NAMALWA (cell line): ENCODE results near the gene CRYBG1.
"Not testable (repeated sequence)": the region's sequence is repeated elsewhere in the genome, so short reads cannot be mapped to it uniquely, and the experiment has no call there.

Experiments used
- DNase-seq: peaks from one replicate; pipeline ENCODE4 v3.0.0-alpha.2; 2015; ENCODE audit warnings: low spot score

The CRYBG1 gene

GRCh38 chr6:106548926-106549455 is 188.5 kb downstream of the CRYBG1 start:
- not testable (repeated sequence) for DNase-seq

- no peak for DNase-seq
Observed at GRCh38 chr6:106549521-106549920, 189.0 kb downstream of the CRYBG1 start.

- DNase-seq, result no peak
Observed at GRCh38 chr6:106551155-106551554, 190.6 kb downstream of the CRYBG1 start.

- no peak for DNase-seq
Observed at GRCh38 chr6:106553440-106553839, 192.9 kb downstream of the CRYBG1 start.

- no peak for DNase-seq
Observed at GRCh38 chr6:106555767-106556166, 195.2 kb downstream of the CRYBG1 start.

GRCh38 chr6:106556368-106556960 is 195.9 kb downstream of the CRYBG1 start:
- DNase-seq, result peak; percentile 54

- no peak for DNase-seq
Observed at GRCh38 chr6:106557837-106558236, 197.3 kb downstream of the CRYBG1 start.

- no peak for DNase-seq
Observed at GRCh38 chr6:106558364-106558763, 197.8 kb downstream of the CRYBG1 start.

GRCh38 chr6:106559659-106560058 is 199.1 kb downstream of the CRYBG1 start:
- not testable (repeated sequence) for DNase-seq

- no peak for DNase-seq
Observed at GRCh38 chr6:106560996-106561685, 200.6 kb downstream of the CRYBG1 start.

- DNase-seq, result no peak
Observed at GRCh38 chr6:106561686-106562405, 201.3 kb downstream of the CRYBG1 start.

- no peak for DNase-seq
Observed at GRCh38 chr6:106563614-106564013, 203.1 kb downstream of the CRYBG1 start.

GRCh38 chr6:106564476-106564875 is 204.0 kb downstream of the CRYBG1 start:
- DNase-seq, result no peak

- DNase-seq, result no peak
Observed at GRCh38 chr6:106568530-106568929, 208.0 kb downstream of the CRYBG1 start.

GRCh38 chr6:106569428-106569827 is 208.9 kb downstream of the CRYBG1 start:
- DNase-seq, result no peak

- DNase-seq, result no peak
Observed at GRCh38 chr6:106572436-106572835, 211.9 kb downstream of the CRYBG1 start.

- no peak for DNase-seq
Observed at GRCh38 chr6:106572875-106573585, 212.5 kb downstream of the CRYBG1 start.

- DNase-seq, result no peak
Observed at GRCh38 chr6:106574741-106575458, 214.4 kb downstream of the CRYBG1 start.

- DNase-seq, result no peak
Observed at GRCh38 chr6:106579281-106579680, 218.8 kb downstream of the CRYBG1 start.

- DNase-seq, result no peak
Observed at GRCh38 chr6:106581468-106581867, 221.0 kb downstream of the CRYBG1 start.

GRCh38 chr6:106586815-106587415 is 226.4 kb downstream of the CRYBG1 start:
- no peak for DNase-seq
